ENCODE measurements around the gene NYNRIN.

Gene NYNRIN

DNA sequence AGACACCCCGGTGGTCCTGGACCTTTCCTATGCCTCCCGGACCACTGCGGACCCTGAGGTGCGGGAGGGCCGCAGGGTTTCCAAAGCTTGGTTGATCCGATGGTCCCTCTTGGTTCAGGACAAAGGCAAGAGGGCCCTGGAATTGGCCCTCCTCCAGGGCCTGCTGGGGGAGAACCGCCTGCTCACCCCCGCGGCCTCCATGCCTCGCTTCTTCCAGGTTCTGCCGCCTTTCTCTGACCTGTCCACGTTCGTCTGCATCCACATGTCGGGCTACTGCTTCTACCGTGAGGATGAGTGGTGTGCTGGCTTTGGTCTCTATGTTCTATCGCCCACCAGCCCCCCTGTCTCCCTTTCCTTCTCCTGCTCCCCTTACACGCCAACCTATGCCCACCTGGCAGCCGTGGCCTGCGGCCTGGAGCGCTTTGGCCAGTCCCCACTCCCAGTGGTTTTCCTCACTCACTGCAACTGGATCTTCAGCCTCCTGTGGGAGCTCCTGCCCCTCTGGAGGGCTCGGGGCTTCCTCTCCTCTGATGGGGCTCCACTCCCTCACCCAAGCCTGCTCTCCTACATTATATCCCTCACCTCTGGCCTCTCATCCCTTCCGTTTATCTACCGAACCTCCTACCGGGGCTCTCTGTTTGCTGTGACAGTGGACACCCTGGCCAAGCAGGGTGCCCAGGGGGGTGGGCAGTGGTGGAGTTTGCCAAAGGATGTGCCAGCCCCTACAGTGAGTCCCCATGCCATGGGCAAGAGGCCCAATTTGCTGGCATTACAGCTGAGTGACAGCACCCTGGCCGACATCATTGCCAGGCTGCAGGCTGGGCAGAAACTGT, 16.8 kb downstream of the NYNRIN start:
- no peak for DNase-seq (ENCODE audit: low read depth)

DNA sequence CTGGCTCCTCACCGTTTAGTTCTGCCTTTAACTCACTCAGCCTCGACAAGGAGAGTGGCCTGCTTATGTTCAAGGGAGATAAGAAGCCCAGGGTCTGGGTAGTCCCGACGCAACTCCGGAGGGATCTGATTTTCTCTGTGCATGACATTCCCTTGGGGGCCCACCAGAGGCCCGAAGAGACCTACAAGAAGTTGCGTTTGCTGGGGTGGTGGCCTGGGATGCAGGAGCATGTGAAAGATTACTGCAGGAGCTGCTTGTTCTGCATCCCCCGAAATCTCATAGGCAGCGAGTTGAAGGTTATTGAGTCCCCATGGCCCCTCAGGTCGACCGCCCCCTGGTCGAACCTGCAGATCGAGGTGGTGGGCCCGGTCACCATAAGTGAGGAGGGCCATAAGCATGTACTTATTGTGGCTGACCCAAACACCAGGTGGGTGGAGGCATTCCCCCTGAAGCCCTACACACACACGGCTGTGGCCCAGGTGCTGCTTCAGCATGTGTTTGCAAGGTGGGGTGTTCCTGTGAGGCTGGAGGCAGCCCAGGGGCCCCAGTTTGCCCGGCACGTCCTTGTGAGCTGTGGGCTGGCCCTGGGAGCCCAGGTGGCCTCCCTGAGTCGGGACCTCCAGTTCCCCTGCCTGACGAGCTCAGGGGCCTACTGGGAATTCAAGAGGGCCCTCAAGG, 17.6 kb downstream of the NYNRIN start:
- no peak for DNase-seq (ENCODE audit: low read depth)

DNA sequence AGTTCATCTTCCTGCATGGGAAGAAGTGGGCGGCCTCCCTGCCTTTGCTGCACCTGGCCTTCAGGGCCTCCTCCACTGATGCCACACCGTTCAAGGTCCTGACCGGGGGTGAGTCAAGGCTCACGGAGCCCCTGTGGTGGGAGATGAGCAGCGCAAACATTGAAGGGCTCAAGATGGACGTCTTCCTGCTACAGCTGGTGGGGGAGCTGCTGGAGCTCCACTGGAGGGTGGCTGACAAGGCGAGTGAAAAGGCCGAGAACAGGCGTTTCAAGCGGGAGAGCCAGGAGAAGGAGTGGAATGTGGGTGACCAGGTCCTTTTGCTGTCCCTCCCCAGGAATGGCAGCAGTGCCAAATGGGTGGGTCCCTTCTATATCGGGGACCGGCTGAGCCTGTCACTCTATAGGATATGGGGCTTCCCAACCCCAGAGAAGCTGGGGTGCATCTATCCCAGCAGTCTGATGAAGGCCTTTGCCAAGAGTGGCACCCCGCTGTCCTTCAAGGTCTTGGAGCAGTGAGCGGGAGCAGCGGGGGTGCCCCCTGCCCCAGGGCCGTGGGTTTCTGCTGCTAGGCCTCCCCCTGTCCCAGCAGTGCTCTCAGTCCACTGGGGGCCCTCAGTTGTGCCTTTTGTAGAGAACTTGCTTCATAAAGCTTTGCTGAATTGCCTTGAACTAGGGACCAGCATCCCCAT, 18.3 kb downstream of the NYNRIN start:
- no peak for DNase-seq (ENCODE audit: low read depth)

DNA sequence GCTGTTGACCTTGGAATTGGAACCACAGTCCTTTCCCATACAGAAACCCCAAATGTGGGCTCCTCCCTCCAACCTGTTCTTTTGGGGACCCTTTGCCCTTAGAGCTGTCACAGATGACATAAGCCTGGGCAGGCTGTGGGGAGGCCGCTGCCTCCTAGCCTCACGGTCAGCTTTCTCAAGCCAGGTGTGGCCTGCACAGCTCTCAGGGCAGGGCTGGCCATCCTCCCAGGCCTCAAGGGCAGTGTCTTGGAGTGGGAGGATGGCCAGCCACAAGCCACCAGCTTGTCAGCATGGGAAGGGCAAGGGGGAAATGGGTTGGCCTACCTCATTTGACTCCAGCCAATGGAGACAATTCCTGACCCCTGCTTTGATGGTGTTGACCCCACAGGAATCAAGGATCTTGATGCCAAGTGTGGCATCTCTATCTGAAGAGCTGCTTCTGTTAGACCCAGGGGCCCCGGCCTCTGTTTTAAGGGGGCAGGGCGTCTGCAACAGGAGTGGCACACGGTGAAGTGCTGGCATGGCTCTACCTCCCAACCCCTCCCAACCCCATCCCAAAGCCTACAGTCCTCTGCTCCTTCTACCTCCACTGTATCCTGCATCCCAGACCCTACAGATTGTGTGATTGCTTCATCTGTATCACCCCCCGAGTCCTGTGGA, 19.2 kb downstream of the NYNRIN start:
- DNase-seq (ENCODE audit: low read depth), result no peak

- no peak for DNase-seq (ENCODE audit: low read depth)
Observed at GRCh38 chr14:24418492-24418873, 19.7 kb downstream of the NYNRIN start.

GRCh38 chr14:24422261-24422660, 23.5 kb downstream of the NYNRIN start:
- DNase-seq (ENCODE audit: low read depth), result no peak

- DNase-seq (ENCODE audit: low read depth), result no peak
Observed at GRCh38 chr14:24422694-24423601, 24.1 kb downstream of the NYNRIN start.

GRCh38 chr14:24425704-24426103, 26.9 kb downstream of the NYNRIN start:
- no peak for DNase-seq (ENCODE audit: low read depth)

DNA sequence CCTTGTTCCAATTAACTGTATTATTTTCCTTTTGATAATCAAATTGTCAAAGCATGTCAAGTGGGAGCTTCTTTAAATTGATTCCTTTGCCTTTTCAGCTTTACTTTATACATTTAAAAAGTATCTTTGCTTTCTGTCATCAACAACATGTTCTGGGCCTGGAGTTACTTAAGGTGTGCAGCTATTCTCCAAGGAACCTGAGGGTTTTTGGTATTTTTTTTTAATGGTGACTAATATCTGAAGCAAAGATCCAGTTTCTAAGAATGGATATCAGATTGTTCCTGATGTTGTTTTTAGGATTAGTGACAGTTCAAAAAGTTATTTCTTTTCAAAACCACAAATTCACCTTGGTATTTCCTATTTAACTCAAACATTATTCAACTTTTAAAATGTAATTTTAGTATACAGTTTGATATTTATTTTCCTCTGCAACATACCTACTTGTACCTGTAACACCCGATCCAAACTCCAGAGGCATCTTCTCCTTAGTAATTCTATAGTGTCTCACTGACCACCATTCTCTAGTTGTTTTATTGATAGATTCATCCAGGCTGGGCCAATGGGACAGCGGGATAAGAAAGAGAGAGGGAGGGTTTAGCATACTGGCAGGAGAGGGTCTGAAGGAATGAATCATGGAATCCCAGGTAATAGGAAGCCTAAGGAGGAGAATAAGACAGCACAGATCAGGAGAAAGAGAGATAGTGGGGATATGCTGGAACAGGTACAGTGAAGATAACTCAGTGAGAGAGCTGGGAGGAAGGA, 27.5 kb downstream of the NYNRIN start:
- DNase-seq (ENCODE audit: low read depth), result no peak

DNA sequence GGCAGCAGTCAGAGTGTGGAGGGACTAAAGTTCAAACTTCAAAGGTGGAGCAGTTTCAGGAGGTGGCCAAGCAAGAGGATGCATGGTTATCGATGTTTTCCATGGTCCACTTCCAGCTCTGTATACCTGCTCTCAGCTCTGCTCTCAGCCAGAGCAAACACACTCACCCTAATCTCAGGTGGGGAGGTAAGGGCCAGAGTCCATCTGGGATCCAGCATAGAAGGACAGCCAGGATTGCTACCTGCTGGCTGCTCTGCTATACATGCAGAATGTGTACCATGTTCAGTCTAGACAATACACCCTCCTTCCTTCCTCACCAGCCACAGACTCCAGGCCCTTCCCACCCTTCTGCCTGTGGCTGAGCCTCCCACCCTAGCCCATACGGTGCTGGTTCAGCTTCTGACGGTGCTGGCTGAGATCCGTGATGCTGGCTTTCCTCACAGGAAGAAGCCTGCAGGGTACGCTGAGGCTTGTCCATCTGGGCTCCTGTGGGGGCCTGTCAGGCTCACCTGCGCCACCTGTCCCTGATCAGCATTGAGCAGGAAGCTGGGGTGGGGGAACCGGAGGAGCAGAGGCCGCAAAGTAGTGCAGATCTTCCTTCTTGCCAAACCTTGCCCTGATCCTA, 28.2 kb downstream of the NYNRIN start:
- no peak for DNase-seq (ENCODE audit: low read depth)

DNA sequence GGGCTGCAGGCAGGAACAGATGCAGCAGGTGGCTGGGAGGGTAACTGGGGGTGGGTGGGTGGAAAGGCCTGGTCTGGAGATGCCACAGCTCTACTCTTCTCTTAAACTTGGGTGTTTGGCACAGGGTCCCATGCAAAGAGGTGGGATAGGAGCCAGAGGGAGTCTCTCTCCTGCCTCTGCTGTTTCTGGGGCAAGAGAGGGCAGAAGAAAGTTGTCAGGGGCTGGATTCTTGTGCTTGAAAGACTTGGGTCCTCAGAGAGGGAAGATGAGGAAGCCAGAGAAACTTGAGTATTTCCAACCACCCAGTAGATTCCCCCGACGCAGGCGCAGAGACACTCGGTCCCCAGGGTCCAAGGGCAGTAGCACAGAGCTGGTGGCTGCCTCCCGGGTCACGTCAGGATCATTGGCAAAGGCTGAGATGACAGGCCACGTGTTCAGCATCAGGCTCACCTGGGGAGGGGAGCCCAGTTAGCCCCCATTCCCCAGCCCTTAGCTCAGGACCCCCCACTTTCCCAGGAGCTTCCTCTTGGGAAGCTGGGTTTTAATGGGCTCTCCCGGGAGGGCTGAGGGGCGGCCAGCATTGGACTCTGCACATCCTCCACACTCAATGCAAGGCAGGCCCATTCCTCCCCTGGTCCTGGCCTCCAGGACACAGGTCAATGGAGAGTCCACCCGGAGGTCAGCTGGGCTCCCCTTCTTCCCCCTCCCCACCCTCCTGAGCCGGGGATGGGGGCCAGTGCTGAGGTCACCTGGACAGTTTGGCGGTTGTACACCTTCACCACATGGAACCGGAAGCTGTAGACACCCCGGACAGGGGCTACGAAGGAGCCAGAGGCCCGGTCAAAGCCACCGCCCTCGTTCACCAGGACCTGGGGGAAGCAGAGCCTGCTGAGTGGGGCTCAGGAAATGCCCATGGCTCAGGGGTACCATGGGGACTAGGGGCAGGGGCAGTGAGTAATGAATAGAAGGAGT, 29.0 kb downstream of the NYNRIN start:
- no peak for DNase-seq (ENCODE audit: low read depth)

GRCh38 chr14:24428628-24429394, 30.0 kb downstream of the NYNRIN start:
- no peak for DNase-seq (ENCODE audit: low read depth)

DNA sequence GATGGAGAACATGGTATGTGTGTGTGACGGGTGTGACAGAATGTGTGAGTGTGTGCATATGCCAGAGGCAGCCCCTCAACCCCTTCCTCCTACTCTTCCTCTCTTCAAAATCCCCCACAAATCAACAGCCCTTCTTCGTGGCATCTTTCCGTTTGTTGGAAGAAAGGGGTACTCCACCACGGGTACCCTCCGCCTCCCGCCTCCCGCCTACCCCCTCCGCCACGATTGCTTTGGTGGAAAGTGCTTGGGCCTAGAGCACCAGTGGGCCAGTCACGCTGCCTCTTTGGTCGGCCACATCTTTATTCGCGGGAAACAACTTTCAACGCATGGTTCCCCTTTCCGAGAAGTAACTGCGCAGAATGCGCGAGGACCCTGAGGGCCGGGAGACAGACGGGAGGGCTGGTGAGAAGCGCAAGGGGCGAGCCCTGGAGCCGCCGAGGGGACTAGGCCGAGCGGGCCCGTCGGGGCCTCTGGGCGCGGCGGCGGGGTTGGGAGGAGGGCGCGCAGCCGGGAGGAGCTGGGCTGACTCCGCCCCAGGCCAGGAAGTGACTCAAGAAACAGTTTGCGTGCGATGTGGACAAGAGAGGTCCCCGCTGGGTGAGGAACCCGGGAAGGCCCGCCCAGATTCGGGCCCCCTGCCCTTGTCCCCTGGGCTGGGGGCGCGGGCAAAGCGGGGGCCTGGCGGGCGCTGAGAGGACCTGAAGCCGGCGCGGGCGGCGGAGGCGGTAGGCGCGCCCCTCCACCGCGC, 30.8 kb downstream of the NYNRIN start, which contains the start of the genes CBLN3 and KHNYN:
Gene CBLN3 (minus strand): TSS at position 274 of the 748 bp plus-strand sequence. CDS start 614 bp downstream, outside the sequence.
Gene KHNYN (plus strand): TSS at position 560 of the 748 bp plus-strand sequence. CDS start 777 bp downstream, outside the sequence.
- peak; percentile 68 for DNase-seq (ENCODE audit: low read depth)

DNA sequence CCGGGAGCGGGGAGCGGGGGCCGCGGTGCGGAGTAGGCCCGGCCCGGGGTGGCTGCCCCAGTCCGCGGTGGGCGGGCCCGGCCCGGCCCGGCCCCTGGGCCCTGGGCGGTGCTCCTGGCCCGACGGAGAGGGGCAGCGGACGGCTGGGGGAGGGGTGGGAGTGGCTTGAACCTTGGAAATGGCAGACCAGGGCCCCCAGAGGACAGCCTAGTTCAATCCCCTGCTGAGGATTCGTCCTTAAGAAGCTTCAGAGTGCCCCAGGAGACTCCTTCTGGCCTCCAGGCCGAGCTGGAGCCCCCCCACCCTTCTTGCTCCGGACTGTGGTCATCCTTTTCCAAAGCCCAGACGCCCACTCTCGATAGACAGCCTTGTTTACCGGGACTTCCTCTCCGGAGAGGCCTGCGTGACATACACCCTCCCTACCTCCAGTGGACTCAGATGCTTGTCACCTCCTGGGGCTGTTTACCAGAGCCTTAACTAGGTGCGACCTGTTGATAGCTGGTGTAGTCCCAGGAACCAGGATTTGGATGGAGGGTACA, 31.4 kb downstream of the NYNRIN start:
- no peak for DNase-seq (ENCODE audit: low read depth)

- no peak for DNase-seq (ENCODE audit: low read depth)
Observed at GRCh38 chr14:24430682-24431568, 32.1 kb downstream of the NYNRIN start.
